SK-N-SH (cell line): ENCODE results near the gene C2CD3. TPM values are rescaled to one million over a fixed set of nuclear protein-coding genes. Genes with fewer than 3 reads are reported as not detected.

Experiments used
- CTCF ChIA-PET: fragments of 300-600, 350-600 bp; formaldehyde crosslinking; extraction: SDS; loops from one replicate; lab custom pipeline; 2021; lab: Yijun Ruan, JAX
- POLR2A ChIA-PET: fragments of 350-600 bp; sonication (Branson Sonifier 250); formaldehyde crosslinking; extraction: SDS; loops from one replicate; lab custom pipeline; 2020; ENCODE audit warnings: antibody characterized with exemption, inconsistent platforms; lab: Yijun Ruan, JAX
- DNase-seq: peaks from one replicate; pipeline ENCODE4 v3.0.0; 2012
- H2AFZ ChIP-seq: fragments of 200-600 bp; sonication (generic); 2 replicates; pipeline ENCODE4 v1.8.1; 2016; ENCODE audit warnings: antibody characterized with exemption, mild to moderate bottlenecking, low read depth
- H3F3A ChIP-seq: fragments of 200-600 bp; sonication (generic); replicated peaks from 2 replicates; pipeline ENCODE3; 2016; ENCODE audit warnings: antibody characterized with exemption, mild to moderate bottlenecking; ENCODE audit not compliant: insufficient read depth
- H3K27ac ChIP-seq, 2 experiments: fragments of 200-500 bp in 1 of 2; fragments of 200-600 bp in 1 of 2; sonication (Bioruptor generic) in 1 of 2; sonication (generic), shearing (Covaris generic) in 1 of 2; 2 replicates each; pipeline versions ENCODE4 v1.5.1 to v1.6.1; 2014 to 2016; ENCODE audit warnings: low read depth in 2 of 2, inconsistent platforms in 1 of 2, low read length in 1 of 2, mild to moderate bottlenecking in 1 of 2, mixed read lengths in 1 of 2
- H3K27me3 ChIP-seq: fragments of 200-600 bp; sonication (generic), shearing (Covaris generic); 2 replicates; pipeline ENCODE4 v1.6.1; 2016; ENCODE audit warnings: mixed run types; ENCODE audit not compliant: insufficient read depth
- H3K36me3 ChIP-seq, 2 experiments: fragments of 200-500 bp in 1 of 2; fragments of 200-600 bp in 1 of 2; sonication (Bioruptor generic) in 1 of 2; sonication (generic) in 1 of 2; replicated peaks in 1 of 2; 2 replicates each; pipeline versions ENCODE3 to v1.5.1; 2014 to 2016; ENCODE audit warnings: low read length in 1 of 2, mild to moderate bottlenecking in 1 of 2; ENCODE audit not compliant: insufficient read depth in 2 of 2, control insufficient read depth in 1 of 2
- H3K4me1 ChIP-seq, 2 experiments: fragments of 200-500 bp in 1 of 2; fragments of 200-600 bp in 1 of 2; sonication (Bioruptor generic) in 1 of 2; sonication (generic), shearing (Covaris generic) in 1 of 2; 2 replicates each; pipeline versions ENCODE4 v1.5.1 to v1.6.1; 2014 to 2016; ENCODE audit warnings: low read depth in 1 of 2, low read length in 1 of 2, mixed run types in 1 of 2; ENCODE audit not compliant: insufficient read depth in 2 of 2, control insufficient read depth in 1 of 2
- H3K4me2 ChIP-seq: fragments of 200-600 bp; sonication (generic), shearing (Covaris generic); 2 replicates; pipeline ENCODE4 v1.6.1; 2017; ENCODE audit warnings: mixed run types
- H3K4me3 ChIP-seq, 2 experiments: fragments of 200-500 bp in 1 of 2; fragments of 200-600 bp in 1 of 2; sonication (Bioruptor generic) in 1 of 2; sonication (generic), shearing (Covaris generic) in 1 of 2; 2 replicates each; pipeline versions ENCODE4 v1.5.1 to v1.8.1; 2014 to 2016; ENCODE audit warnings: low read depth in 2 of 2, inconsistent platforms in 1 of 2, low read length in 1 of 2, mild to moderate bottlenecking in 1 of 2, mixed read lengths in 1 of 2, moderate library complexity in 1 of 2
- H3K79me2 ChIP-seq: fragments of 200-600 bp; sonication (generic); 2 replicates; pipeline ENCODE4 v1.8.1; 2017; ENCODE audit warnings: mild to moderate bottlenecking; ENCODE audit not compliant: insufficient read depth
- H3K9ac ChIP-seq: fragments of 200-600 bp; sonication (generic); 2 replicates; pipeline ENCODE4 v1.6.1; 2017; ENCODE audit warnings: mixed run types
- H3K9me2 ChIP-seq: fragments of 200-600 bp; sonication (generic); 2 replicates; pipeline ENCODE4 v1.6.1; 2017; ENCODE audit warnings: mixed run types
- H3K9me3 ChIP-seq: fragments of 200-600 bp; sonication (generic); 2 replicates; pipeline ENCODE4 v1.6.1; 2017; ENCODE audit warnings: mixed run types, mild to moderate bottlenecking, moderate library complexity
- H4K20me1 ChIP-seq: fragments of 200-600 bp; sonication (generic); 2 replicates; pipeline ENCODE4 v1.6.1; 2017; ENCODE audit warnings: mild to moderate bottlenecking, mixed run types; ENCODE audit not compliant: insufficient read depth
- CHD2 ChIP-seq: fragments of 150-350 bp; IDR thresholded peaks from 2 replicates; pipeline ENCODE4 v1.6.1; 2018; ENCODE audit warnings: low read length; ENCODE audit not compliant: partially characterized antibody
- CTCF ChIP-seq: fragments of 200-600 bp; sonication (generic); IDR thresholded peaks from 2 replicates; pipeline ENCODE4 v1.6.1; 2017; ENCODE audit warnings: antibody characterized with exemption, mild to moderate bottlenecking, moderate library complexity
- EP300 ChIP-seq, 2 experiments: IDR thresholded peaks; 2 replicates each; pipeline versions ENCODE4 v1.4.0 to v1.6.1; 2012; ENCODE audit warnings: borderline replicate concordance in 1 of 2, low read depth in 1 of 2, low read length in 1 of 2
- GABPA ChIP-seq: IDR thresholded peaks from 2 replicates; pipeline ENCODE4 v1.4.0; 2012; ENCODE audit warnings: low read depth, mild to moderate bottlenecking
- GATA2 ChIP-seq: sonication (generic); formaldehyde crosslinking; IDR thresholded peaks from 2 replicates; pipeline ENCODE4 v1.5.0; 2020; ENCODE audit warnings: mild to moderate bottlenecking, missing genetic modification reagents
- MEF2A ChIP-seq: IDR thresholded peaks from 2 replicates; pipeline ENCODE4 v1.4.0; 2012; ENCODE audit warnings: low read depth, borderline replicate concordance
- MXI1 ChIP-seq: IDR thresholded peaks from 2 replicates; pipeline ENCODE4 v1.6.1; 2012; ENCODE audit warnings: mild to moderate bottlenecking, low read depth, low read length, improper control_type of control experiment
- NFIC ChIP-seq: IDR thresholded peaks from 2 replicates; pipeline ENCODE4 v1.4.0; 2012; ENCODE audit warnings: borderline replicate concordance
- RAD21 ChIP-seq: IDR thresholded peaks from 2 replicates; pipeline ENCODE4 v1.6.1; 2012; ENCODE audit warnings: mild to moderate bottlenecking, low read length
- REST ChIP-seq: IDR thresholded peaks from 2 replicates; pipeline ENCODE4 v1.6.1; 2012; ENCODE audit warnings: mild to moderate bottlenecking, low read depth, low read length, moderate library complexity
- RFX5 ChIP-seq: IDR thresholded peaks from 2 replicates; pipeline ENCODE4 v1.6.1; 2012; ENCODE audit warnings: mild to moderate bottlenecking, improper control_type of control experiment, low read length
- SMC3 ChIP-seq: IDR thresholded peaks from 2 replicates; pipeline ENCODE4 v1.6.1; 2012; ENCODE audit warnings: low read depth, low read length, improper control_type of control experiment
- TAF1 ChIP-seq: IDR thresholded peaks from 2 replicates; pipeline ENCODE4 v1.6.1; 2012; ENCODE audit warnings: low read depth, mild to moderate bottlenecking, low read length, moderate library complexity, borderline replicate concordance
- TEAD4 ChIP-seq: IDR thresholded peaks from 2 replicates; pipeline ENCODE4 v1.4.0; 2012; ENCODE audit warnings: mild to moderate bottlenecking, borderline replicate concordance; ENCODE audit not compliant: insufficient read depth
- USF1 ChIP-seq: IDR thresholded peaks from 2 replicates; pipeline ENCODE4 v1.4.0; 2012; ENCODE audit warnings: low read depth, borderline replicate concordance
- YY1 ChIP-seq: IDR thresholded peaks from 2 replicates; pipeline ENCODE4 v1.4.0; 2012; ENCODE audit warnings: low read depth, mild to moderate bottlenecking
- ZBTB33 ChIP-seq: IDR thresholded peaks from 2 replicates; pipeline ENCODE4 v1.4.0; 2012; ENCODE audit warnings: low read depth, borderline replicate concordance
- WGBS: methylation state at CpG from one replicate; pipeline ENCODE4 v1.1.6; 2017; ENCODE audit warnings: low lambda C conversion rate; 5-methylcytosine and 5-hydroxymethylcytosine counted together
- polyA plus RNA-seq, 3 experiments: library from polyadenylated mRNA; depleted of rRNA; stranded (reverse); fragments of >200 nt; gene quantifications; 2 replicates each; pipeline ENCODE4 v1.2.3, GENCODE V29; 2012
- TF ChIP-seq, protein P1 (sequence below): IDR thresholded peaks from 2 replicates; pipeline ENCODE4 v1.4.0; 2012; ENCODE audit warnings: low read depth

The C2CD3 gene
- polyA plus RNA-seq, 1 of the 3 experiments (the other 2 are of a cell fraction) = 7.0 TPM

DNA sequence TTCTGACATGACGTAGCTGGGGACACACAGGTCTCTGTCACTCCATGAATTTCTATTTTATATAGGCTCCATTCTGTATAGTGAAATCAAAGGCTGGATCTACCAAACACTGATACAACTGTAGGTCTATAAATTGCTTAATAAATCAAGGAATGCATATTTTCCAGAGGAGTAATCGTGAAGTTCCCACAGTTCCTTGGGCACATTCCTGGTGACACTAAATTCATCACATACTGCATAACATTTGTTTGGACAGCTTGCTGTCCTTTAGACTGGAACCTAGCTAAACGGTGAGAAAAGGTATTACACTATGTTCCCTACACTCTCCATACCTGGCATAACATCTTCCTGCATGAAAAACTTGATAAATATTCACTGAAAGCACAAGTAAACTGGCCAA lies 120.3 kb downstream of the C2CD3 start:
- ChIA-PET CTCF (no interaction called here), POLR2A (no interaction called here)
- Histone ChIP-seq H3K9ac (no peak overlapping the region), H3K4me2 (no peak overlapping the region), H3K4me1 (no peaks in the 10 kb centered on the region), H3K79me2 (no peaks in the 10 kb centered on the region), H3K27ac (no peak overlapping the region; a peak in 1 of 4 replicates), H4K20me1 (no peaks in the 10 kb centered on the region), H3K9me2 (no peaks in the 10 kb centered on the region), H3K27me3 (no peaks in the 10 kb centered on the region), H3K36me3 (peaks cover 14 to 50% of the 10 kb centered on the region in 2 experiments), H2AFZ (no peak overlapping the region), H3K9me3 (no peaks in the 10 kb centered on the region), H3K4me3 (no peak overlapping the region), H3F3A (no peaks in the 10 kb centered on the region)
- 92% methylated on average over 3 of the region's 3 CpGs for WGBS
- no peak for DNase-seq
- TF ChIP-seq REST (no peak), YY1 (no peak), RAD21 (no peak), CHD2 (no peak), NFIC (no peak), GABPA (no peak), EP300 (IDR thresholded peaks at IDR 0.05; ENCODE audit: borderline replicate concordance in 1 of 2, low read depth in 1 of 2, low read length in 1 of 2) (no peak), ZBTB33 (no peak), MXI1 (no peak), CTCF (no peak), TAF1 (no peak), GATA2 (CRISPR knock-in tag) (no peak), MEF2A (no peak), SMC3 (no peak), RFX5 (no peak), USF1 (no peak), TEAD4 (no peak)
- TF ChIP-seq, protein P1, sequence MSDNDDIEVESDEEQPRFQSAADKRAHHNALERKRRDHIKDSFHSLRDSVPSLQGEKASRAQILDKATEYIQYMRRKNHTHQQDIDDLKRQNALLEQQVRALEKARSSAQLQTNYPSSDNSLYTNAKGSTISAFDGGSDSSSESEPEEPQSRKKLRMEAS = no peak
